Thyroid gland (tissue), 4 donors: ENCODE data around the gene TTF2. TPM values are rescaled to one million over a fixed set of nuclear protein-coding genes. Genes with fewer than 3 reads are reported as not detected.

Source experiments
- DNase-seq, 2 donors: peaks; one replicate each; pipeline ENCODE4 v3.0.0-alpha.2; 2019
- H3K27ac ChIP-seq, 3 donors: fragments of 200-600 bp; sonication (generic); 1 replicate in 2 of 3; 2 replicates in 1 of 3; pipeline ENCODE4 v1.5.1; 2016 to 2019; ENCODE audit warnings: mild to moderate bottlenecking in 1 of 3, moderate library complexity in 1 of 3
- H3K27me3 ChIP-seq: fragments of 200-600 bp; sonication (generic); one replicate; pipeline ENCODE4 v1.5.1; 2019
- H3K36me3 ChIP-seq, 2 donors: fragments of 200-600 bp; sonication (generic); one replicate each; pipeline ENCODE4 v1.5.1; 2016 to 2019
- H3K4me1 ChIP-seq, 2 donors: fragments of 200-600 bp; sonication (generic); one replicate each; pipeline ENCODE4 v1.5.1; 2017 to 2019
- H3K4me3 ChIP-seq, 3 donors: fragments of 200-600 bp; sonication (generic); replicated peaks in 1 of 3; 1 replicate in 2 of 3; 2 replicates in 1 of 3; pipeline ENCODE4 v1.5.1; 2016; ENCODE audit warnings: mild to moderate bottlenecking in 1 of 3
- H3K9me3 ChIP-seq: fragments of 200-600 bp; sonication (generic); one replicate; pipeline ENCODE4 v1.5.1; 2017
- POLR2A ChIP-seq, 2 donors: fragments of 450-650 bp; IDR thresholded peaks; one replicate each; pipeline ENCODE4 v1.6.1; 2017; ENCODE audit warnings: antibody characterized with exemption in 2 of 2, mild to moderate bottlenecking in 2 of 2, moderate library complexity in 1 of 2
- WGBS, 2 donors: methylation state at CpG; one replicate each; pipeline ENCODE4 v1.1.5; 2017; 5-methylcytosine and 5-hydroxymethylcytosine counted together
- intact Hi-C: fragments of 100-400 bp; cut with DNase I; formaldehyde crosslinking; loops from one replicate; pipeline ENCODE4 v1.15.1; 2023
- total RNA-seq, 4 donors: library from RNA; depleted of rRNA; stranded (reverse); fragments of >200 nt; gene quantifications; one replicate each; pipeline ENCODE4 v1.2.3, GENCODE V29; 2016
- TF ChIP-seq, protein P1 (sequence below), 6 experiments: fragments of 200-600 bp in 3 of 6; fragments of 450-650 bp in 3 of 6; sonication (generic) in 3 of 6; IDR thresholded peaks; one replicate each; pipeline ENCODE4 v1.5.1; 2016 to 2019; ENCODE audit warnings: antibody characterized with exemption in 6 of 6, mild to moderate bottlenecking in 2 of 6, inconsistent platforms in 1 of 6, moderate library complexity in 1 of 6

The TTF2 gene
- total RNA-seq, 4 donors from 2014 or later, result 6.0 to 32.3 (median 17.2) TPM

DNA sequence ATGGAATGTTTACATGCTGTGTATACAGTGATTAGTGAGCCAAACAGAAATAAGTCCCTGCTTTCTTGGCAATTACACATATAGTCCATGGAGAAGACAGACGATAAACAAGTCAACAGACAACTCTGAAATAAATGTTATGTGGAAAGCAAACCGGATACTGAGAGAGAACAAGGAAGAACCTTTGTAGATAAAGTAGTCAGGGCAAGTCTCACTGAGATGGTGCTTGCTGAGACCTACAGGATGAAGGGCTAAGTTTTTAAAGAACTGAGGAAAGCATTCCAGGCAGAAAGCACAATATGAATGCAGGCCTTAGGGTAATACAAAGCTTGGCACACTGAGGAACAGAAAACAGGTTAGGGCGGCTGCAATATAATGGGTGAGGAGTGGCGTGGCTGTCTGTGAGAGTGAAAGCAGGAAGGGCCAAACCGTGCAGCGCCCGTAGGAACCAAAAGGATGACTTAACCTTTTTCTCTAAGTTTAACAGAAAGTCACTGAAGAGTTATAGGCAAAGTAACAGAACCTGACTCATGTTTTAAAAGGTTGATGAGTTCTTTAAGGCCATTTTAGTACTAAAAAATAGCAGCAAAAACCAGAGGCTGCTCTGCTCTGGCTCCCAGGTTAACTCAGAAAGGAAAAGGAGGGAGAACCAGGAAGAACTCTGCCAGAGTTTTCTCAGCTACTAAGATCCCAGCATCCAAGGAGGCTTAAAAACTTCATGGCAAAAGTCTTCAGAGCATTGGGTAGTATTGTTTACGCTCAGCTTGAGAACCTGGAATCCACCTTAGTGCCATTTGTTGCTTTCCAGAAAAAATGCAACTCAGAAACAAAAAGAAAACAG, 8.7 kb upstream of the TTF2 start:
- WGBS, 2 donors, result 64 to 69% methylated on average over 8 of the region's 8 CpGs
- no peak for DNase-seq
- no peak overlapping the region for H3K4me3 ChIP-seq
- no peak overlapping the region for H3K27ac ChIP-seq
- H3K4me1 ChIP-seq, result peaks cover 8 to 13% of the 10 kb centered on the region in 2 donors
- H3K9me3 ChIP-seq, result no peaks in the 10 kb centered on the region
- no peaks in the 10 kb centered on the region for H3K36me3 ChIP-seq
- intact Hi-C loops, result loop anchor here (5.0 kb wide), 2 partner anchors 324 to 474 kb away; no protein-coding TSS in a partner anchor
- H3K27me3 ChIP-seq, result no peaks in the 10 kb centered on the region
- TF ChIP-seq POLR2A (IDR thresholded peaks at IDR 0.05), result no peak
- TF ChIP-seq, protein P1, sequence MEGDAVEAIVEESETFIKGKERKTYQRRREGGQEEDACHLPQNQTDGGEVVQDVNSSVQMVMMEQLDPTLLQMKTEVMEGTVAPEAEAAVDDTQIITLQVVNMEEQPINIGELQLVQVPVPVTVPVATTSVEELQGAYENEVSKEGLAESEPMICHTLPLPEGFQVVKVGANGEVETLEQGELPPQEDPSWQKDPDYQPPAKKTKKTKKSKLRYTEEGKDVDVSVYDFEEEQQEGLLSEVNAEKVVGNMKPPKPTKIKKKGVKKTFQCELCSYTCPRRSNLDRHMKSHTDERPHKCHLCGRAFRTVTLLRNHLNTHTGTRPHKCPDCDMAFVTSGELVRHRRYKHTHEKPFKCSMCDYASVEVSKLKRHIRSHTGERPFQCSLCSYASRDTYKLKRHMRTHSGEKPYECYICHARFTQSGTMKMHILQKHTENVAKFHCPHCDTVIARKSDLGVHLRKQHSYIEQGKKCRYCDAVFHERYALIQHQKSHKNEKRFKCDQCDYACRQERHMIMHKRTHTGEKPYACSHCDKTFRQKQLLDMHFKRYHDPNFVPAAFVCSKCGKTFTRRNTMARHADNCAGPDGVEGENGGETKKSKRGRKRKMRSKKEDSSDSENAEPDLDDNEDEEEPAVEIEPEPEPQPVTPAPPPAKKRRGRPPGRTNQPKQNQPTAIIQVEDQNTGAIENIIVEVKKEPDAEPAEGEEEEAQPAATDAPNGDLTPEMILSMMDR (IDR thresholded peaks at IDR 0.05), result no peak

DNA sequence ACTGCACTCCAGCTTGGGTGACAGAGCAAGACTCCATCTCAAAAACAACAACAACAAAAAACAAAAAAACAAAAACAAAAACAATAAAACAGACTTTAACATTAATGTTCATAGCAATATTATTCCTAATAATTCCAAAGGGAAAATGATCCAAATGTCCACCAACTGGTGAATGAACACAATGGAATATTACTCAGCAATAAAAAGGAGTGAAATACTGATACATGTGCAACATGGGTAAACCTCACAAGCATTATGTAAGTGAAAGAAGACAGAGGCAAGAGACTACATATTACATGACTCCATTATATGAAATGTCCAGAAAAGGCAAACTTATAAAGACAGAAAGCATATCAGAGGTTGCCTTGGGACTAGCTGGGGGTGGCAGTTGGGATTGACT, 6.1 kb upstream of the TTF2 start:
- intact Hi-C loops, result loop anchor here (5.0 kb wide), 2 partner anchors 327 to 477 kb away; no protein-coding TSS in a partner anchor
- TF ChIP-seq, protein P1 (IDR thresholded peaks at IDR 0.05), result no peak
- TF ChIP-seq POLR2A (IDR thresholded peaks at IDR 0.05), result no peak

DNA sequence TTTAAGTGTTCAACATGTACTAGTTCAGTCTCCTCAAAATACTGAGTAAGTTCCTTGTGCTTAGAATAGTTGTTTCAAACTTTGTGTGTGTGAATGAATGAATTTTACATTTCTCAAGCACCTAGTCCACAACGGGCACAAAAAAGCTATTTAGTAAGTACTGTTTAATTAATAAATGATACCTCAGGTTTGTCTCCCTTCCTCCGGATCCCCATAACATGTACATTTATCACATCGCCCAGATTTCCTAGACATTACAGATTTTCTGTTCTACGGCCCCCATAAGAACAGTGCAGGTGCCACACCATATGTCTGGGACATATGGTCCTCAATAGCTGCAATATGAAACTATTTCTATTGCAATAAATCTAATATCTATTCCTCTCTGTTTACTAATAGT, 1.3 kb upstream of the TTF2 start:
- intact Hi-C loops, result loop anchor here (5.0 kb wide), 1 partner anchor 322 kb away; no protein-coding TSS in a partner anchor
- DNase-seq, result no peak
- Histone ChIP-seq H3K36me3 (no peaks in the 10 kb centered on the region), H3K4me3 (peak overlapping the region in 1 of 3 donors; percentile 84), H3K4me1 (peaks cover 6 to 8% of the 10 kb centered on the region in 2 donors), H3K27ac (no peak overlapping the region), H3K9me3 (no peaks in the 10 kb centered on the region), H3K27me3 (no peaks in the 10 kb centered on the region)
- WGBS, 2 donors, result 33 to 41% methylated on average over 4 of the region's 4 CpGs
- TF ChIP-seq, protein P1 (IDR thresholded peaks at IDR 0.05), result no peak
- no peak for TF ChIP-seq POLR2A (IDR thresholded peaks at IDR 0.05)

More for the DNA sequence above, 6.1 kb upstream of the TTF2 start:
- H3K4me3 ChIP-seq, result no peak overlapping the region
- H3K9me3 ChIP-seq, result no peaks in the 10 kb centered on the region
- no peaks in the 10 kb centered on the region for H3K36me3 ChIP-seq
- no peak for DNase-seq
- H3K27ac ChIP-seq, result no peak overlapping the region
- peaks cover 1 to 6% of the 10 kb centered on the region in 2 donors for H3K4me1 ChIP-seq
- no peaks in the 10 kb centered on the region for H3K27me3 ChIP-seq

DNA sequence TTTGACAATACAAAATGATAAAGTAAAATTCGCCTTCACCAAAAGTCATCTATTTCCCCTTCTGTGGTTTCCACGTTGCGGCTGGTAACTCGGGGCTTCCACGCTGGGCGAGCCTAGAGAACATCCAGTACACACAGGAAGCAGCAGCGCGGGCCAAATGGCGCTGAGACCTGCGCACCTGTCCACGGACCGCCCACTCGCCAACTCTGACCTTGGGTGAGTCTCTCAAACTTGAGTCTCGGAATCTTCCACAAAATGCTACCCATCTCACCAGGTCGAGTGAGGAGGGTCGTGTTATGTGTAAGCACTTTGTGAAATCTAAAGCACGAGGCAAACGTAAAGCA, 820 bp upstream of the TTF2 start:
- Histone ChIP-seq H3K9me3 (no peaks in the 10 kb centered on the region), H3K36me3 (no peaks in the 10 kb centered on the region), H3K27ac (peak overlapping the region in 1 of 3 donors; percentile 12), H3K4me3 (peak overlapping the region; percentile 40 to 84 (median 57)), H3K4me1 (peaks cover 6 to 8% of the 10 kb centered on the region in 2 donors), H3K27me3 (no peaks in the 10 kb centered on the region)
- peak in 1 of 2 donors; percentile 19 for TF ChIP-seq POLR2A (IDR thresholded peaks at IDR 0.05)
- TF ChIP-seq, protein P1 (IDR thresholded peaks at IDR 0.05), result no peak
- 1% methylated on average over 18 of the region's 18 CpGs for WGBS, 2 donors
- DNase-seq, result peak; percentile 82
- intact Hi-C loops, result loop anchor here (5.0 kb wide), 1 partner anchor 322 kb away; no protein-coding TSS in a partner anchor
